ENCODE measurements around the gene EDAR.

DNA sequence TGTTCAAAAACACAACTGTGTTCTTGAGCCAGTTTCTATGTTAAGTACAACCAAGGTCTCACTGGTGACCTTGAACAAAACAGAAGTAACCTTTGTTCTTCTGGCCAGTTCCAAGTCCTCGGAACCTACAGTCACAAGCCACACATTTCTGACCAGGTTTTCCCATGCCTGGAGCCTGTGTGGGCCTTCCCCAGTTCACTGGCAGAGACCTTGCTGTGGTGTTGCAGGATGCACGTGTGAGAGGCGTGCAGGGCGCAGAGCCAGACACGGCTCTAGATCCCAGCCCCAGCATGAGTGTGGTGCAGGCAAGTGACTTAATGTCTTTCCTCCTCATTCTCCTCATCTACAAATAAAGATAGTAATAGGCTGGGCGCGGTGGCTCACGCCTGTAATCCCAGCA lies 25.5 kb upstream of the EDAR start:
- TF ChIP-seq, protein P1, sequence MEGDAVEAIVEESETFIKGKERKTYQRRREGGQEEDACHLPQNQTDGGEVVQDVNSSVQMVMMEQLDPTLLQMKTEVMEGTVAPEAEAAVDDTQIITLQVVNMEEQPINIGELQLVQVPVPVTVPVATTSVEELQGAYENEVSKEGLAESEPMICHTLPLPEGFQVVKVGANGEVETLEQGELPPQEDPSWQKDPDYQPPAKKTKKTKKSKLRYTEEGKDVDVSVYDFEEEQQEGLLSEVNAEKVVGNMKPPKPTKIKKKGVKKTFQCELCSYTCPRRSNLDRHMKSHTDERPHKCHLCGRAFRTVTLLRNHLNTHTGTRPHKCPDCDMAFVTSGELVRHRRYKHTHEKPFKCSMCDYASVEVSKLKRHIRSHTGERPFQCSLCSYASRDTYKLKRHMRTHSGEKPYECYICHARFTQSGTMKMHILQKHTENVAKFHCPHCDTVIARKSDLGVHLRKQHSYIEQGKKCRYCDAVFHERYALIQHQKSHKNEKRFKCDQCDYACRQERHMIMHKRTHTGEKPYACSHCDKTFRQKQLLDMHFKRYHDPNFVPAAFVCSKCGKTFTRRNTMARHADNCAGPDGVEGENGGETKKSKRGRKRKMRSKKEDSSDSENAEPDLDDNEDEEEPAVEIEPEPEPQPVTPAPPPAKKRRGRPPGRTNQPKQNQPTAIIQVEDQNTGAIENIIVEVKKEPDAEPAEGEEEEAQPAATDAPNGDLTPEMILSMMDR (optimal IDR thresholded peaks at IDR 0.05 in 1 of 3, IDR thresholded peaks at IDR 0.05 in 1 of 3, conservative IDR thresholded peaks at IDR 0.05 in 1 of 3; ENCODE audit: extremely low read depth in 1 of 3, insufficient read depth in 2 of 3, low read length in 3 of 3): no peak
- TF ChIP-seq EZH2 (IDR thresholded peaks at IDR 0.05; ENCODE audit: low read length): no peak
